GM21360 (cell line): ENCODE data around the gene IL6.
"Not testable (repeated sequence)": the region's sequence is repeated elsewhere in the genome, so short reads cannot be mapped to it uniquely, and the experiment has no call there.

ENCODE experiments used
- ATAC-seq: cut with Tn5 transposase; IDR thresholded peaks from one replicate; pipeline ENCODE4 v1.9.1; 2021; ENCODE audit warnings: mild to moderate bottlenecking, moderate library complexity; ENCODE audit not compliant: unreplicated experiment

Gene IL6

DNA sequence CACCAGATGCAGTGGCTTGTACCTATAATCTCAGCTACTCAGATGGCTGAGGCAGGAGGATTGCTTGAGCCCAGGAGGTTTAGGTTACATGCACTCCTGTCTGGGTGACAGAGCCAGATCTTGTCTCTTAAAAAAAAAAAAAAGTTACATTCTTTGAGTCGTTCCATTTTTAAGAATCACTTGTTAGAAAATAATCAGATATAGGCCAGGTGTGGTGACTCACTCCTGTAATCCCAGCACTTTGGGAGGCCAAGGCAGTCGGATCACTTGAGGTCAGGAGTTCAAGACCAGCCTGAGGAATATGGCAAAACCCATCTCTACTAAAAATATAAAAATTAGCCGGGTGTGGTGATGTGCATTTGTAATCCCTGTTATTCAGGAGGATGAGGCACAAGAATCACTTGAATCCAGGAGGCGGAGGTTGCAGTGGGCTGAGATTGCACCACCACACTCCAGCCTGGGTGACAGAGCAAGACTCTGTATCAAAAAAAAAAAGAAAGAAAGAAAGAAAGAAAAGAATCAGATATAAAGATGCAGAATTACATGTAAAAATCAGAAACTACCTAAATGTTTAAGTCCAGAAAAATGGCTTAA, 52.8 kb downstream of the IL6 start:
- not testable (repeated sequence) for ATAC-seq

DNA sequence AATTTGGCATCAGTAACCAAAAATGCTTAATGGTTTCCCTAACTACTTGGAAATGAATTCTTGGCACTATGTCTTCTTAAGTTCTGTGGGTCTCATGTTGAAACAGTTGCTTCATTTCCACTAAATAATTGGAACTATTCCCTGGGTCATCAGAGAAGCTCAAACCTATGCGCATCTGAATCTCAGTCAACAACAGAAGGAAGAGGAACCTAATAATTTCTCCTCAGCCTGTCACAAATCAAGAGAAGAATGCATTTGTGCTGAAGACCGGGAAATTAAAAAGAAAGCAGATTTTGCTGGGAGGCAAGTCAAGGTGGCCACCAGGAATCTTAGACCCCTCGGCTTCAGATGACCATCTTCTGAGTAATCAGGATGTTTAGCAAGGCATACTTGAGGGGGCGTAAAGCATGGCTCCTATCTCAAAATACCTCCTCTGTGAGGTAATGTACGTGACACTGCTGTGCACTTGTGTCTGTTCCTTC, 54.3 kb downstream of the IL6 start:
- no peak for ATAC-seq
